ENCODE measurements around the gene HOXA10. TPM values are rescaled to one million over a fixed set of nuclear protein-coding genes. Genes with fewer than 3 reads are reported as not detected.
A peak's percentile ranks its signal among the peaks of the same experiment; 100 is the strongest.

HOXA10 gene
- total RNA-seq, 1 experiment from 2014 or later: 19.6 TPM

GRCh38 chr7:27169658-27170425 is 4.3 kb downstream of the HOXA10 start:
- intact Hi-C loops (cut with micrococcal nuclease): loop anchor here (10.0 kb wide), 1 partner anchor 1305 kb away; no protein-coding TSS in a partner anchor
- H3K9ac ChIP-seq (ENCODE audit: low read length): peak overlapping the region; percentile 89
- no peak overlapping the region for H2AFZ ChIP-seq (ENCODE audit: low read depth, low read length, poor library complexity, severe bottlenecking)

More at GRCh38 chr7:27169658-27170425, 4.3 kb downstream of the HOXA10 start:
- peaks cover 31 to 76% of the 10 kb centered on the region in 2 experiments for H3K4me1 ChIP-seq (ENCODE audit: control insufficient read depth in 1 of 2, insufficient read depth in 2 of 2, low read length in 2 of 2)
- ATAC-seq (peak; percentile 5), DNase-seq (ENCODE audit: low read depth, low spot score) (no peak)
- H3K9me3 ChIP-seq (ENCODE audit: control insufficient read depth in 1 of 2, insufficient read depth in 1 of 2, low read depth in 1 of 2, low read length in 2 of 2): no peaks in the 10 kb centered on the region
- peak overlapping the region; percentile 77 to 84 for H3K4me3 ChIP-seq (replicated peaks in 1 of 2; ENCODE audit: low read depth in 1 of 2, low read length in 2 of 2)
- H3K79me2 ChIP-seq (ENCODE audit: insufficient read depth, low read length): peaks cover 98% of the 10 kb centered on the region
- no peaks in the 10 kb centered on the region for H3K36me3 ChIP-seq (ENCODE audit: control insufficient read depth in 1 of 2, insufficient read depth in 2 of 2, low read length in 2 of 2)
- TF ChIP-seq POLR2AphosphoS5 (IDR thresholded peaks at IDR 0.05; ENCODE audit: low read depth, low read length): peak; percentile 28; the same call in 1 of the 2 replicates
- TF ChIP-seq, protein P1, sequence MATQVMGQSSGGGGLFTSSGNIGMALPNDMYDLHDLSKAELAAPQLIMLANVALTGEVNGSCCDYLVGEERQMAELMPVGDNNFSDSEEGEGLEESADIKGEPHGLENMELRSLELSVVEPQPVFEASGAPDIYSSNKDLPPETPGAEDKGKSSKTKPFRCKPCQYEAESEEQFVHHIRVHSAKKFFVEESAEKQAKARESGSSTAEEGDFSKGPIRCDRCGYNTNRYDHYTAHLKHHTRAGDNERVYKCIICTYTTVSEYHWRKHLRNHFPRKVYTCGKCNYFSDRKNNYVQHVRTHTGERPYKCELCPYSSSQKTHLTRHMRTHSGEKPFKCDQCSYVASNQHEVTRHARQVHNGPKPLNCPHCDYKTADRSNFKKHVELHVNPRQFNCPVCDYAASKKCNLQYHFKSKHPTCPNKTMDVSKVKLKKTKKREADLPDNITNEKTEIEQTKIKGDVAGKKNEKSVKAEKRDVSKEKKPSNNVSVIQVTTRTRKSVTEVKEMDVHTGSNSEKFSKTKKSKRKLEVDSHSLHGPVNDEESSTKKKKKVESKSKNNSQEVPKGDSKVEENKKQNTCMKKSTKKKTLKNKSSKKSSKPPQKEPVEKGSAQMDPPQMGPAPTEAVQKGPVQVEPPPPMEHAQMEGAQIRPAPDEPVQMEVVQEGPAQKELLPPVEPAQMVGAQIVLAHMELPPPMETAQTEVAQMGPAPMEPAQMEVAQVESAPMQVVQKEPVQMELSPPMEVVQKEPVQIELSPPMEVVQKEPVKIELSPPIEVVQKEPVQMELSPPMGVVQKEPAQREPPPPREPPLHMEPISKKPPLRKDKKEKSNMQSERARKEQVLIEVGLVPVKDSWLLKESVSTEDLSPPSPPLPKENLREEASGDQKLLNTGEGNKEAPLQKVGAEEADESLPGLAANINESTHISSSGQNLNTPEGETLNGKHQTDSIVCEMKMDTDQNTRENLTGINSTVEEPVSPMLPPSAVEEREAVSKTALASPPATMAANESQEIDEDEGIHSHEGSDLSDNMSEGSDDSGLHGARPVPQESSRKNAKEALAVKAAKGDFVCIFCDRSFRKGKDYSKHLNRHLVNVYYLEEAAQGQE (IDR thresholded peaks at IDR 0.05; ENCODE audit: low read depth): no peak
- TF ChIP-seq TCF7L2 (IDR thresholded peaks at IDR 0.05; ENCODE audit: borderline replicate concordance, extremely low read depth, insufficient read depth, insufficient read length): peak; percentile 52
- TF ChIP-seq YY1 (IDR thresholded peaks at IDR 0.05; ENCODE audit: extremely low read depth, insufficient replicate concordance, low read depth, low read length): peak; percentile 4
- CTCF ChIA-PET: interaction anchor here (0.8 to 6.6 kb wide), 2 partner anchors 10 to 892 kb away, joined by 3 to 32 read pairs; no protein-coding TSS in a partner anchor
- POLR2A ChIA-PET: interaction anchor here (2.0 to 2.2 kb wide), 2 partner anchors 10 to 19 kb away, joined by 6 to 7 read pairs; no protein-coding TSS in a partner anchor
- H4K20me1 ChIP-seq (ENCODE audit: insufficient read depth): no peaks in the 10 kb centered on the region
- H3K27ac ChIP-seq (ENCODE audit: low read depth, low read length): peak overlapping the region; percentile 91
- no peaks in the 10 kb centered on the region for H3K9me2 ChIP-seq (ENCODE audit: insufficient read depth)
- no TSS peak for BruUV-seq (replicated peaks)
- RAD21 ChIA-PET (ENCODE audit: low non-redundant PET in 1 of 2, low total read pairs in 2 of 2, uncharacterized antibody in 2 of 2, unreplicated experiment in 2 of 2): interaction anchor here in 1 of 2 experiments (0.6 kb wide), 1 partner anchor 9 kb away, joined by 3 read pairs; no protein-coding TSS in a partner anchor
- H3K4me2 ChIP-seq (ENCODE audit: low read length): peak overlapping the region; percentile 97
- no peaks in the 10 kb centered on the region for H3K27me3 ChIP-seq (ENCODE audit: insufficient read depth, low read length)
